ENCODE data around the gene TTC33.
A peak's percentile ranks its signal among the peaks of the same experiment; 100 is the strongest.

Gene TTC33

DNA sequence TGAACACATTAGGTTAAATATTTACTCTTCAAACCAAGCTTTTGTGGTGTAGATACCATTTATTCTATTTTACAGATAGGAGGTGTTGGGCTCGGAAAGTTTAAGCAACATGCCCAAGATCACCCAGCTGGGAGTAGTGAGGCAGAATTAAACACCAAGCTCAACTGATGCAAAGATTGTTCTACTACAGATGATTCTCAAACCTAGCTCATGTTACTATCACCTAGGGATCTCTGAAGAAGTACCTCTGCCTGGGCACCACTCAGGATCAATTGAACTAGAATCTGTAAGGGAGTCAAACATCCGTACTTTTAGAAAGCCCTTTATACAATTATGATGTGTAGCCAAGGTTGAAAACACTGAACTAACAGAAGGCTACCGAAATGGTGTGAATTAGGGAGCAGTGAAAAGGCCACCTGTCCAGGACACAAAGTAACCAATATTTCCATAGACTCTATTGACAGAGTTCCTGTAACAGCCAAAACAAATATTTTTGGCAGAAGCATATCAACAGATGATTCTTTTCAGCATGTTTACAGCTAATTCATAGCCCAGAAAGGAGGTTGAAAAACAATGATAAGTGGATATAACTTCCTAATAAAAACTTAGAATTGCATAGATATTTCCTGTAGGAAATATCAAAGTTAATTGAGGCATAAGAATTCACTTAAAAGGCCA, 234.5 kb downstream of the TTC33 start:
- no peak for DNase-seq (ENCODE audit: low read depth in 2 of 2)

DNA sequence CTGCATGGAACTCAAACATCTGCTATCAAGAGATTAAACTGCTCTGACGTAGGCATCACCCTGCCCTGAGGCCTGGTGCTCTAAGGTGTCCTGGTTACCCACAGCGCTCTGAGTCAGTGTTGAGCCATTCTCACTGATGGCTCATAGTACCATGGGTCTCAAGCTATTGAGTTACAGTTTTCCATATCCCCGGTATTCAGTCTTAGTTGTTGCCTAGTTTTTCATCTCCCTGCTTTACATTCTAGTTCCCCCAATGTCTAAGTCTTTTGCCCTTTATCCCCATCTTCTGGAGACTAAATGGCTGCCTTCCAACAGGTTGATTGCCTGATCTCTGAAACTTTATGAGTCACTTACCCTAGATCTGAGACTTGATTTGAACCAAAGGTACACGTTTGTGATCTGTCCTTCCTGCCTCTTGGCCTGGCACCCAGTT, 237.3 kb downstream of the TTC33 start:
- no peak for DNase-seq (ENCODE audit: low read depth in 2 of 2)

DNA sequence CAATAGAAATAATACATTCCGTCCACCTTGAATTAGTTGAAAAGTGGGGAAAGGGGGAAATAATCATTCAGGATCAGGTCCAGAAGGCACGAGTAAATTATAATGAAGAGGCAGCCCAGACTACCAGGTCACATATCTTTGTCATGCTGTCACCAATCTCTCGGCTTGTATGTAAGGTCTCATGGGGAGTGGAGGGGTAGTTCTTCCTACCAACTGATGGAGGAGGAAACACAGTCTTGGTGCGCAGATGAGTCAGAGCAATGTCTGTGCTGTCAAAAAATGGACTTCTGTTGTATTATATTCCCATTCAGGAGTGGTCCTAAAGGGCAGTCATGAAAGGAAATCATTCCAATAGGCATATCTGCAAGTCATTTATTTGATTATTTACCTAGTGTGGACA, 240.3 kb downstream of the TTC33 start:
- DNase-seq (ENCODE audit: low read depth in 2 of 2) = no peak

DNA sequence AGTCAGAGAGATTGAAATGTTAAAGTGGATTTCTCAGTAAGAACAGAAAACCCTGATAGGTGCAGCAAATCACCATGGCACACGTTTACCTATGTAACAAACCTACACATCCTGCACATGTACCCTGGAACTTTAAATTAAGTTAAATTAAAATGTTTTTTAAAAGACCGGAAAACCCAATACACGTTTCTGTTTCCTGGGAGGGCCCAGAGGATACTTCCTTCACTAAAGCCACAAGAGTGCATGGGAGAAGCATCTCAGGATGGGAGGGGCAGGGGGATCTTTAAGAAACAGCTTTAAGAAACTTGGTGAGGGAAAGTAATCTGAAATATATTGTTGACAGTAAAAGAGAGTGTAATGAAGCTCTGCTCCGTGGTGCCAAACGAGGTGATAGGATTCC, 240.8 kb downstream of the TTC33 start:
- no peak for DNase-seq (ENCODE audit: low read depth in 2 of 2)

DNA sequence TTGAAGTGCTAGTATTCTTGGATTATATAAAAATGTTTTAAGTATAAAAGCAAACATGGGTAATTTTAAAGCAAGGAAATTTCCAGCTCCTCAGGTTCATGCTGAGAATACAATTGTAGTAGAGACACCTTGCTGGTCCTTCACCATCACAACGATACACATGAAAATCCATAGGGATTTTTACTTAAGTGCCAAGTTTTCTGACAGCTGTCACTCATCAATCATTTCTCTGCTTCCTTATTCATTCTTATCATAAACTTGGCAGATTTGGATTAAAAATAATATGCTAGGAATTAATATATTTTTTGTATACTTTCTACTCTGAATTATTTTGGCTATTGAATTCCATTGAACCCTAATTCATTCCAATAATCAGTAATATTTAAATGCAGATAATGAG, 244.0 kb downstream of the TTC33 start:
- no peak for DNase-seq (ENCODE audit: low read depth in 2 of 2)

DNA sequence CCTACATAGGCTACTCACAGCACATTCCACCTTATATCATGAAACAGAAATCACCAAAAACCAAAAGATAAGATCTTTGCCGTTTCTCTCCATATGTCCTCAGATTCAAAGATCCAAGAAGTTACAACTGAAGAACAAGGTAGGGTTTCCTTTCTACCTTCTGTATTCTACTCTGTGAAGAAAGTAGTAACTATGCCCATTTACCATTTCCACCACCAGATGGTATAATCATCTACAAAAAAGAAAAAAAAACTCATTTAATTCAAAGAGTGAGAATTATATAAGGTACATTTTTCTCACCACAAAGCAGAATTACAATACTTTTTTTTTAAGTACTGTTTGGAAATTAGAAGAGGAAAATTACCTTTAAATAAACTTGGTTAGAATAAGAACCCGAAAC, 248.7 kb downstream of the TTC33 start:
- DNase-seq (ENCODE audit: low read depth in 2 of 2) = no peak

DNA sequence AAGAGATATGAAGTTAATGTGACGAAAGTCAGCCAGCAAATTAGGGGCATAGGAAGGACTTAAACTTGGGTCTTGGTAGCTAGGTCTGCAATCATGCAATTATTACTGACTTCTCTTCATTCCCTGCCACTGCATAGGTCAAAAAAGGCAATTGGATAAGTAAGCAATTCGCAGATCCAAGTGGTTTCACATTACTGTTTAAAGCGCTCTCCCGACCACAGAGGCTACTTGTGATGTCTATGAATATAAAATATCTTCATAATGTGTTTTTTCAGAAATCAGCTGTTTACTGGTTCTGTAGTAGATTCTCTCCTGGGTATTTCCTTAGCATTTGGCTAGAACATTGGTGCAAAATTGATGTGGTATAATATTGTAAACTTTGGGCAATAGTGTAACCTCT, 250.7 kb downstream of the TTC33 start:
- DNase-seq (ENCODE audit: low read depth in 2 of 2) = no peak

DNA sequence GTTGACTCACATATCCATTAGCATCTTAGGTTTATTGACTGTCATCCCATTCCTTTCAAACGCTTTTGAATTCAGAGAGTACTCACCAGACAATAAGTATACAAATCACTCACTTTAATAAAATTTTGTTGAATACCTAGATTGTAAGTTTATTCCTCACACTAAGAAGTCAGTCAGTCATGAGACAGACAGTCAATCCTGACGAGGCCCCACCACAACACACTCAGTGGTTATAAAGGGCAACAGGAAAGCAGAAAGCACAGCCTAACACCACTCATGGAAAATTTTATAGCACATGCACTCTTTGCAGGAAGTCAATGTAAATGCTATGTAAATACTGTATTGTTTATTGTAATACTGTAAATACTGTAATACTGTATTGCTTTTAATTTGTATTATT, 252.3 kb downstream of the TTC33 start:
- no peak for DNase-seq (ENCODE audit: low read depth in 2 of 2)

DNA sequence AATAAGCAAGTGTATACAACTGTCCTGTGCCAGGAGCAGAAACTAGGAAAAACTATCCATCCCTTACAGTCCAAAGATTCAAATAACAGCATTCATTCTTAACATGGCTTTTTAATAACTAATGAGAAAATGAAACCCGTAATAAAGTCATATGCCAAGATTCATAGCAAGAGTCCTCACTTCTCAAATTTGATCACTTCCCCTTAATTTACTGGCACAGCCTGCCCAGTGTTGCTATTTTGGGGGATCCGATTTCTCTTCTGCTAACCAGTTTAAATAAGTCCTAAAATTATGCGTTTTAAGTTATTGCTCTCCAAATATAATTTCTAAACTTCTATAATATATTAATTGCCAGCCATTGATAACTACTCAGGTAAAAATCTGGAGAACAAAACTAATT, 253.0 kb downstream of the TTC33 start:
- DNase-seq (ENCODE audit: low read depth in 2 of 2) = no peak

DNA sequence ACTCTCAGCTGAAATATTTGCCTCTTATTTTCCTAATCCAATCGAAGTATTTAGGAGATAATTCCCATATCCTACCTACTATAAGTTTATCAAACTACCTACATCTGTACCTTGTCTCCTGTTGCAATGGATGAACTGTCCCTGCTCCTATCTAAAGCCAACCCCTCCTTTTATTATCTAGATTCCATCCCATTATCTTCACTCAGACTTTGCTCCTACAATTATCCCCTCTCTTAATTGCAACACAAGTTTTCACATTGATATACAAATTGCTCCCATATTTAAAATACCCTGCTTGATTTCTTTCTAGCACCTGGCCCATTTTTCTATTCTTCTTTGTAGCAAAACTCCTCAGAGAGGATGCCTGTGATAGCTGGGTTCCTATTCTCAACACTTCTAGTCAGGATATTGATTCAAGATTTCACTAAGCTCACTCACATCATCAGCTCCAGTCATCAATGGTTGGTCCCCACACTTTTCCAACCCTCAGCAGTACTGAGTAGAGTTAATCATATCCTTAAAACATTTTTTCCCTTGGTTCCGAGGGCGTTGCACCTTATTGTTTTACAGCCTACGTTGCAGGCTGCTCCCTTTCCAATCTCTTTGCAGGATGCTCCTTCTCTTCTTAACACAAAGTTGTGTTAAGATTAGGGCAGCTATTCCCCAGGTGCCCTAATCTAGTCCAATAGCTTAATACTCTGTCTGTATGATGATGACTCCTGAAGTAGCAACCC, 253.9 kb downstream of the TTC33 start:
- no peak for DNase-seq (ENCODE audit: low read depth in 2 of 2)

DNA sequence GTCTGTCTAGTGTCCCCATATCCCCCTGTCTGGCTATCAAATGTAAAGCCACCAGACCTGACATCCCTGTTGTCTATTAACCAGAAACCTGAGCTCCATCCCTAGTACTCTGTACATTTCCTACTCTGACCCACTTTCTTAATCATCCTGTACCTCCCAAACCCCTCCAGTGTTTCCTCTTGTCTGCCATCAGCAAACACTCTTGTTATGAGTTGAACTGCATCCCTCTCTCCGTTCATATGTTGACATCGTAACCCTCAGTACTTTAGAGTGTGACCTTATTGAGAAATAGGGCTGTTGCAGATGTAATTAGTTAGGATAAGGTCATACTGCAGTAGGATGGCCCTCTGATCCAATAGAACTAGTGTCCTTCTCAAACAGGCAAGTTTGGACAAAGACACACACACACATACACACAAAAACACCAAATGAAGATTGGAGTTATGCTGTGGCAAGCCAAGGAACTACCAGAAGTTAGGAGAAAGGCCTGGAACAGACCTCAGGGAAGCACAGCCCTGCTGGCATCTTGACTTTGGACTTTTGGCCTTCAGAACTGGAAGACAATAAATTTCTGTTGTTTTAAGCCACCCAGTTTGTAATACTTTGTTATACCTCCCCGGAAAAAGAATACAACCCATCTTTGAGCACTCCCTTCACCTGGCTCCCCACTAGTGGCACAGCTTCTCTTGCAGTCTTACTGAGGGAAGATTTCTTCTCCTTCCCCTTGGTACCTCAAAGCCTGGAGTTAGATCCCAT, 256.1 kb downstream of the TTC33 start:
- no peak for DNase-seq (ENCODE audit: low read depth in 2 of 2)

DNA sequence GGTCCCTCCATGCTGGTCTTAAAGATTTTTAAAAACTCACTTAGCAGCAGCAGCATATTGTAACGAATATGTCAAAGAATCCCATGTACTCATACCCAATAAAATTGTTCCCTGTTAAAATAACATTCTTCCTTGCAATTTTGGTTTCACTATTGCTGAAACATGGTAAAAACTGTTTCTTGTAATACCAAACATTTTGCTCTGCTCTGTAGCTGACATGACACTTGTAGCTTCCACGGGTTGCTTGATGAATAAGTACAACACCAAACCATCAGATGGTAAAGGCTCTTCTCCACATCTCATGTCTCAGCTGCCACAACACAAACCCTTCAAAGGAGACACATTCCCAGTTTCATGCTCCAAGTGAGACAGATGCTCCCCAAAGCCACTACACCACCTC, 256.8 kb downstream of the TTC33 start:
- DNase-seq (ENCODE audit: low read depth in 2 of 2) = no peak

DNA sequence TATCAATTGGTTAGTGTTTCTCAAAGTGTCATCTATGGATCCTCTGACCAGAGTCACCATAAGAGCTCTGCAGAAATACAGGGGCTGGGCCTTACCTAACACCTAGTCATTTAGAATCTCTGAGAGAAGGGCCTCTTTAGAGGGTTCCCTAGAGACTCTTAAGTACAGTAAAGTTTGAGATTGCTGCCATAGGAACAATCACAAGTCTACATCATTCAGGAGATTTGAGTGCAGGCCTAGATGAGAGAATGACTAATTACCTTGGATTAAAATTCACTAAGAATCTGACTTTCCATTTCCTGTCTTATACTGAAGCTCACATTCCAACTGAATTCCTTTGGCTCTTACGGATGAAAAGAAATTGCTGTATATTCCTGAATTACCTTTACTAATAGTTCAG, 258.2 kb downstream of the TTC33 start:
- no peak for DNase-seq (ENCODE audit: low read depth in 2 of 2)

DNA sequence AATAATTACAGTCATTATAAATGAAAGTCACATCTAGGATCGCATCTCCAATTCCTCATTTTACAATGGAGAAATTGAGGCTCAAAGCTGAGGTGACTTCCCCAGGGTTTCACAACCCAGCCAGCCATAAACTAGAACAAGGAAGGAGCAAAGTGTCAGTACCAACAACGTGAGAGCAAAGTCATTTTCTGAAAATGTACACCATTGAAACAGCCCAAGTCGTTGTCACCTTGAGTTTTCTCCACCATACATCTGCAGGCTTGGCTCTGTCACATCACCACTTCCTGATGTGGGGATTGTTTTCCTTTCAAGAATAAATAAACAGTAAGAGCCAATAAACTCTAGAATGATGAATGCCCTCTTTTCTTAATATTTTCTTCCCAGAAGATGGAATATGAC, 260.5 kb downstream of the TTC33 start:
- DNase-seq (ENCODE audit: low read depth in 2 of 2) = no peak

DNA sequence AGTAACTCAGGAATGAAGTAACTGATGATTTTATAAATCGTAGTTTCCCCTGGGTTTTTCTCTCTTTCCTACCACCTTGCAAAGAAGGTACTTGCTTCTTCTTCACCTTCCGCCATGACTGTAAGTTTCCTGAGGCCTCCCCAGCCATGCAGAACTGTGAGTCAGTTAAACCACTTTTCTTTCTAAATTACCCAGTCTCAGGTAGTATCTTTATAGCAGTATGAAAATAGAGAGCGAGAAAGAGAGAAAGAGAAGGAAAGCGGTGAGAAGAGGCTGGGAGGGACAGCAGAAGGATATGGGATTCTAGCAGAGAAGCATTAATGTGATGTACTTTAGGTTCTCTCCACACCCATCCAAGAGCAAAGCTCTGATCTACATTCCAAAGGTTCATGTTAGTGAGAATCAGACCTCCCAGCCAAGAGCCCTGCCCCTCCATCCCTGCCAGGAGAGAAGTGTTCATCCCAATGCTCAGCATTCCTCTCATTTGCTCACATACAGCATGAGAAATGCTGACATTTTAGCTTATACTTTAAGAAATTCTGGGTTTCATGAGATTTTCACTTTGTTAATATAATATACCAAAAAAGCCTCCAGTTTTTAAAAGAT, 261.0 kb downstream of the TTC33 start:
- DNase-seq (ENCODE audit: low read depth in 2 of 2) = no peak

DNA sequence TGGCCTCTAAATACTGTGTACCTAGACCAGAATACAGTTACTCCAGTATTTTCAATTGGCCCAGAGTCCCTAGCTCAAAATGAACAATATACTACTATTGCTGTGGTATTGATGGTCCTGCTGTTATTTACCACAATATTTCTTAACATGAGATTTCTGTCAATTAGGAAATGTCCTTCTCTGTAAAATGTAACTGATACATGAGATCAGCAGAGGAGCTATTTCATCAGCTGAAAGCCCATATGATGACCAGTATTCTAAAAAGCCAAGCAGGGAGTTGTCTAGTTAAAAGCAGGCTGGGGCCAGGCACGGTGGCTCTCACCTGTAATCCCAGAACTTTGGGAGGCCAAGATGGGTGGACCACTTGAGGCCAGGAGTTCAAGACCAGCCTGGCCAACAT, 263.7 kb downstream of the TTC33 start:
- no peak for DNase-seq (ENCODE audit: low read depth in 2 of 2)

DNA sequence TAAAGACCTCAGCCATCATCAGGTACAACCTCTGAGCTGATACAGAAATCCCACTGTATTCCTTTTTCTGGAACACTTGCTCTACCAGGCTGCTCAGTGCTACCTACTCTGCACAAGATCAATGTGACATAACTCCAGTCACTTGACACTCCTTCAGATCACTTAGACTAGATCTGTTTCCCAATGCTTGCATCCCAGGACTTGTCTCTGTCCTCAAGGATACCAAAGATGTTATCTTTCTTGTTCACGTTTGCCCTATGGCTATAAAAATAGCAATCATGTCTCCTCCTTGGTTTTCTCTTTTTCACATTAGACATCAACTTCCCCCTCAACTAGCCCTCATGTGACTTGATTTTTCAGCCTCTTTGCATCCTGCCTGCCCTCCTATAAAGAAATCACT, 264.1 kb downstream of the TTC33 start:
- DNase-seq (ENCODE audit: low read depth in 2 of 2) = no peak

DNA sequence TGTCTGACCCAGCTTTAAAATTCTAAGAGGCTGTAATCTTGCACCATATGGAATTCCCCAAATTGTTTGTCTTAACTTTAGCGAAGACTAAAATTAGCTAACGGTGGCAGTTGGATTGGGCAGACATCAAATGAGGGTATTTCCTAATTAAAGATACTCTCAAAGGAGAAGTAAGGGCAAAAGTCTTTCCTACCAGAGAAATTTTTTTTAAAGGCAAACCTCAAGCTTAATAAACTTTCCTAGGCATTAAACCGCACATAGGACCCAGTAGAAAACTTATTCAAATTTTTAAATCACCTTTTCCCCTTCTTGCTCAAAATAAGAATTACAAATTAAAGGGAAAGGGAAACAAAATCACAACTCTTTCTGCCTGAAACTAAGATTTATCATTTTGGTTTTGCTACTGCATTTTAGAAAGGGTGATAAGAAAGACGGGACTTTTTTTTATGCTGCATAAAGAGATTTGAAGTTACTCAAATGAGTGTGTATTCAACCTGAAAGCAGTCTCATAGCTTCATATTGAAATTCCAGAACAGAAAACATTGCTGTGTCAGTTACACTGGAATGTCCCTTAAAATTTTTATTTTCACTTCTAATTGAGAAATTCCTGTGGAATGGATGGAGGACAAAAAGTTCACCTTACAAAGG, 265.2 kb downstream of the TTC33 start:
- DNase-seq (ENCODE audit: low read depth in 2 of 2) = no peak

DNA sequence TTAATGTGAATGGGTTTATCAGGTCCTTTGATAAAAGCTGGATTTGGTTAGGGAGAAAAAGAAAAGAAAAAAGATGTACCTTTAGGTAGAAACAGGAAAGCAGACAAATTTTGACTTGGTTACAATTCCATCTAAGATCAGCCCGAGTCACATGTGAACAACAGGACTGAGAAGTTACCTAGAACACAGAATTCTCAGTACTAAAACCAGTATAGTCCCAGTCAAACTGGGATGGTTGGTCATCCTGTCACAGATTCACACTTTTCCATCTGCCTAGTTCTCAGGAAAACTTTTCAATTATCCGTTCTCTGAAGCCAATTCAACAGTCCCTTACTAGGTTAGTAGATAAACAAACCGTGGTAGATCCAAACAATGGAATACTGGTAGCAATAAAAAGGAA, 266.3 kb downstream of the TTC33 start:
- no peak for DNase-seq (ENCODE audit: low read depth in 2 of 2)

DNA sequence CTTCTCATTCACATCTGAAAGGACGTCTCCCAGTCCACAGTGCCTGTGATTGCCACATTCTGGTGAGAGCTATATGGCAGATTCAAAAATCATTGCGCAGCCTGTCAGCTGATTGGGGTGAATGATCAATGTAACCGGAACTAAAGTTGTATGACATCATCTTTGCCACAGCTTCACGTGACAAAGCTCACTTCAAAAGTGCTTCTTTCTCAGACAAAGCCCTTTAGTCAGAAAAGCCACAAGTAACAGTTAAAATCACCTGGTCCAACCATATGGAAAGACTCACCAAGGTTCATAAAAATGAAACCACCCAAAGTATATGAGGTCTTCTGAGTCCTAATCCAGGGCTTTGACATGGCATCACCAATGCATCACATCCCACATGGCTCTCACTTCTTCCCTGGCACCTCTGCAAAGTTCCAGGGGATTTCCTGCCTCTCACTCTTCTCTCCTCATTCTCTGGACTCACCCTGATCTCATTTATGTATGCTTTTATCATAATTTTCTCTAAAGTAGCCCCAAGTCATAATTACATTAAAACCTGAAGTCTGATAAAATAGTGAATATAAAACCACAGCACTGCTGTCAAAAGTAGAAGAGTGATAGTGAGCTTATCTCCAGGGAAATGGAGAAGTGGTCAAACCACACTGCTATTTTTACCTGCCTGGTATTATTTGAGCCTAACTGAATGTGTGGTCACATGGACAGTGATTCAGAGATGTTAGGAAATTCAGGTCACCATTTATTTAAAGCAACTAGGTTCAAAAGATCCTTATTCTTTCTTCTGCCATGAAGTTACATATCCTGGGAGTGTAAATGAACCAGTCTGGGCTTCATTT, 269.1 kb downstream of the TTC33 start:
- peak in 1 of 2 donors; percentile 19 for DNase-seq (ENCODE audit: low read depth in 2 of 2)

All from stimulated activated CD8-positive, alpha-beta memory T cell treated with anti-CD3 and anti-CD28 coated beads, Interleukin-2, amount 100 ng/mL, for 48 hours (primary cell).